Activated CD4-positive, alpha-beta T cell treated with anti-CD3 and anti-CD28 coated beads, Interleukin-2, amount 10 ng/mL, durations not matched to agents 7 days and 5 days (primary cell): ENCODE results near the gene ZBTB22. TPM values are rescaled to one million over a fixed set of nuclear protein-coding genes. Genes with fewer than 3 reads are reported as not detected.
A peak's percentile ranks its signal among the peaks of the same experiment; 100 is the strongest.
"Not testable (repeated sequence)": the region's sequence is repeated elsewhere in the genome, so short reads cannot be mapped to it uniquely, and the experiment has no call there.

Source experiments
- CTCF ChIA-PET: fragments of 350-600 bp; sonication (Branson Sonifier 250); formaldehyde crosslinking; loops from one replicate; lab custom pipeline; 2021; ENCODE audit warnings: antibody characterized with exemption; lab: Charles Lee
- POLR2A ChIA-PET: fragments of 350-600 bp; sonication (Branson Sonifier 250); formaldehyde crosslinking; loops from one replicate; lab custom pipeline; 2021; ENCODE audit warnings: antibody characterized with exemption; lab: Charles Lee
- DNase-seq: peaks from one replicate; pipeline ENCODE4 v3.0.0-alpha.2; 2020
- H3K27ac Mint-ChIP-seq: one replicate; pipeline ENCODE4 v1.8.0; 2021; ENCODE audit warnings: mild to moderate bottlenecking, moderate library complexity, mixed read lengths
- H3K27me3 Mint-ChIP-seq: one replicate; pipeline ENCODE4 v1.8.0; 2021; ENCODE audit warnings: mixed read lengths
- H3K36me3 Mint-ChIP-seq: one replicate; pipeline ENCODE4 v1.8.0; 2021; ENCODE audit warnings: low read depth, mixed read lengths
- H3K4me1 Mint-ChIP-seq: one replicate; pipeline ENCODE4 v1.8.0; 2021; ENCODE audit warnings: mixed read lengths
- H3K4me3 Mint-ChIP-seq: one replicate; pipeline ENCODE4 v1.8.0; 2021; ENCODE audit warnings: mild to moderate bottlenecking, moderate library complexity, mixed read lengths
- H3K9me3 Mint-ChIP-seq: one replicate; pipeline ENCODE4 v1.8.0; 2021; ENCODE audit warnings: mixed read lengths
- total RNA-seq, 2 experiments: library from RNA; stranded (reverse); gene quantifications; one replicate each; pipeline ENCODE4 v1.2.3, GENCODE V29; 2021

The ZBTB22 gene
- total RNA-seq, 2 experiments from 2014 or later: 15.8 to 16.9 TPM

DNA sequence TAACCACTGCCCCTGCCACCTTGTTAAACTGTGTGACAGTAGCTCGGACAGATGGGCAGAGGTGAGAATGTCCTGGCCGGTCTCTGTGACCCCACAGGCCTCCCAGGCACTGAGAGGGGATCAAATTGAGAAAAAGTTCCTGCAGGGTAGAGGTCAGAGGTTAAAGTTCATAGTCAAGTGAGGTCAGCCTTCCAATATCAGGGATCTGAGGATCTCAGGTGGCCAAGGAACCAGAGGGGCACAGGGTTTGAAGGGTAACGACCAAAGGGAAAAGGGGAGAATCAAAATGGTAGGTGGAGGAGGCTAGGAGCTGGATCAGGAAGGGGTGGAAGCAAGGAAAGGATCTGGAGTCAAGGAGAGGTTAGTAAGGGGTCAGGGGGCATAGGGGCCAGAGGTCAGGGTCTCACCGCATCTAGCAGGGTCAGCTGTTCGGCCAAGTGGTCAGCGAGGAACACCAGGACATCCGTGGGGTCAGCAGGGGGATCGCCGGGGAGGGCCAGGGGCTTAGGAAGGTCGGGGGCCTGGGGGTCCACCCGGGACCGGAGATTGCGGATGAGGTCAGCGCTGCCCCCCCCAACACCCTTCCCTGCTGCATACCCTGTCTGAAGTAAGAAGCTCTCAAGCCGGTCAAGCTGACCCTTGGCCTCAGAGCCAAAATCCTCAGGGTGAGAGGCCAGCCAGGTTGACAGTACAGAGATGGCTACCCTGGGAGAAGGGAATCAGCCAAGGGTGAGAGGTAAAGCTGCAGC, 21.7 kb downstream of the ZBTB22 start:
- peak; percentile 4 for DNase-seq
- Mint-ChIP-seq H3K27ac (peak overlapping the region; percentile 28), H3K4me1 (peaks cover 35% of the 10 kb centered on the region), H3K27me3 (no peaks in the 10 kb centered on the region), H3K4me3 (peak overlapping the region; percentile 25), H3K36me3 (peaks cover 43% of the 10 kb centered on the region), H3K9me3 (no peaks in the 10 kb centered on the region)
- ChIA-PET CTCF (interaction anchor here (1.0 to 2.1 kb wide), 3 partner anchors 11 to 47 kb away, joined by 3 to 11 read pairs (median 4); partner anchors contain the start of gene B3GALT4), POLR2A (interaction anchor here (0.6 kb wide), 1 partner anchor 14 kb away, joined by 3 read pairs; no protein-coding TSS in a partner anchor)

DNA sequence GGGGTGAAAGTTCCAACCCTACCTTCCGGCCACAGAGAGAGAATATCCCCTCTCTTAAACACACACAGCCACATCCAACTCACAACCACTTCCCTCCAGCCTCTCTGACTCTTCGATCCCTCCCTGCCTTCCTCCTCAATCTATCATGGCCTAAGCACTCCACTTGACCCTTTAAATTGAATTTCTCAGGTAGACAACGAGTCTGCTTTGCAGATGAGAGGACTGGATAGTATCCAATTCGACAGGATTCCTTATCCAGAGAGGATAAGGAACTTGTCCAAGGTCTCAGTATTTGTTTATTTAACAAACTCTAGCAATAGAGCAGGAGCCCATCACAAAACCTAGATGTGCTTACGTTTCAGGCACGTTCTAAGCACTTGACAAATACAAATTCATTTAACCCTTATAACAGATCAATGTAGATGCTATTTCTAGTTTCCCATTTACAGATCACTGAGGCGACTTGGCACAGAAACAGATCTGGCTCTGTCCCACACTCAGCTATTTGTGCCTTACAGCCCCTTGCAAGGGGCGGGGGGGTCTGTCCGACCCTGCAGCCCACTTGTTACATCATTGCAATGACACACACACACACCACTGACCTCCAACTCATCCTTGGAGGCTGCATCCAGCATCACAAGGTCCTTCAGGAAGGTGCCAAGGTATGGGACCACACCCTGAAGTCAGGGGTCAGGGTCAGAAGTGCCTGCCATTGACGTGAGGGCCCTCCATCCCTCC, 23.3 kb downstream of the ZBTB22 start:
- POLR2A ChIA-PET: no interaction called here

GRCh38 chr6:33292996-33293682, 24.4 kb downstream of the ZBTB22 start:
- H3K27me3 Mint-ChIP-seq: no peaks in the 10 kb centered on the region
- H3K27ac Mint-ChIP-seq: no peak overlapping the region
- CTCF ChIA-PET: interaction anchor here (1.4 to 1.5 kb wide), 2 partner anchors 16 to 27 kb away, joined by 5 read pairs; partner anchors contain the start of gene B3GALT4

More for the DNA sequence above, 23.3 kb downstream of the ZBTB22 start:
- Mint-ChIP-seq H3K27ac (no peak overlapping the region), H3K9me3 (no peaks in the 10 kb centered on the region), H3K4me3 (no peak overlapping the region), H3K27me3 (no peaks in the 10 kb centered on the region), H3K4me1 (peaks cover 36% of the 10 kb centered on the region), H3K36me3 (peaks cover 31% of the 10 kb centered on the region)
- DNase-seq: no peak
- CTCF ChIA-PET: no interaction called here

DNA sequence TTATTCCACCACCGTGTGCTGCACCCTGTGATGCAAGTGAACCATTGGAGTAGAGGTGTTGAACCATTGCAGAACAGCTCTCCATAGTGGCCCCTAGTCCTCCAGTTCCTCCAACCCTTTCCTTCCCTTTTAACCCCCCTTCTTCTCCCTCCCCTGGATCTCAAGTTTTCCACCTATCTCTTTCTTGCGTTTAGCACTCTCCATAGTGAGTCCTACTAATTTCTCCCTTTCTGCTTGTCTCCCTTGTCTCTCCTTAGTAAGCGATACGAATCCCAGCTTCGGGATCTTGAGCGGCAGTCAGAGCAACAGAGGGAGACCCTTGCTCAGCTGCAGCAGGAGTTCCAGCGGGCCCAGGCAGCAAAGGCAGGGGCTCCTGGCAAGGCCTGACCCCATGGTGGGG, 27.1 kb downstream of the ZBTB22 start:
- CTCF ChIA-PET: interaction anchor here (1.0 to 2.2 kb wide), 3 partner anchors 9 to 54 kb away, joined by 3 to 12 read pairs (median 7); partner anchors contain the start of genes B3GALT4 and RGL2
- no peak for DNase-seq
- H3K4me3 Mint-ChIP-seq: peak overlapping the region; percentile 96
- peak overlapping the region; percentile 82 for H3K27ac Mint-ChIP-seq
- POLR2A ChIA-PET: no interaction called here
- H3K36me3 Mint-ChIP-seq: peaks cover 38% of the 10 kb centered on the region
- no peaks in the 10 kb centered on the region for H3K9me3 Mint-ChIP-seq
- peaks cover 43% of the 10 kb centered on the region for H3K4me1 Mint-ChIP-seq
- no peaks in the 10 kb centered on the region for H3K27me3 Mint-ChIP-seq

More at GRCh38 chr6:33292996-33293682, 24.4 kb downstream of the ZBTB22 start:
- H3K4me3 Mint-ChIP-seq: no peak overlapping the region
- peaks cover 42% of the 10 kb centered on the region for H3K4me1 Mint-ChIP-seq
- POLR2A ChIA-PET: no interaction called here
- H3K36me3 Mint-ChIP-seq: peaks cover 32% of the 10 kb centered on the region
- H3K9me3 Mint-ChIP-seq: no peaks in the 10 kb centered on the region
- no peak for DNase-seq

DNA sequence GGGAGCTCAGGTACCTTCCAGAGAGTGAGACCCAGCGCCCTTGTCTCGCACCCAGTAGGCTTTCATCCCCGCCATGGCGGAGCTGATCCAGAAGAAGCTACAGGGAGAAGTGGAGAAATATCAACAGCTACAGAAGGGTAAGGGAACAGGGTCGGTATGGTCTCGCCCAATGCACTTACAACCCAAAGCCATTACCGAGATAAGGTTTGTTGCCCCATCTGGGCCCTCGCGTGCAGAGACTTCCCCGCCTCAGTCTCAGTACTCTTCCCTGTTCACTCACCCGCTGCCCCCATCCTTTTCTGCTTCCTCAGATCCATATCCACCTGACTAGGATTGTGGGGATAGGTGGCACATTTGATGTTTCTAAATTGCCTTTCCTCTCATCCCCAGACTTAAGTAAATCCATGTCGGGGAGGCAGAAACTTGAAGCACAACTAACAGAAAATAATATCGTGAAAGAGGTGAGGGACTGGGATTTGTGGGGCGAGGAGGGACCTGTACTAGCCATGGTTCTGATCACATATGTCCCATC, 27.7 kb downstream of the ZBTB22 start:
- Mint-ChIP-seq H3K36me3 (peaks cover 39% of the 10 kb centered on the region), H3K9me3 (no peaks in the 10 kb centered on the region), H3K4me3 (peak overlapping the region; percentile 96), H3K27ac (peak overlapping the region; percentile 82), H3K4me1 (peaks cover 43% of the 10 kb centered on the region), H3K27me3 (no peaks in the 10 kb centered on the region)
- ChIA-PET POLR2A (interaction anchor here (2.3 kb wide), 1 partner anchor 13 kb away, joined by 11 read pairs; the partner anchor contains the start of gene B3GALT4), CTCF (interaction anchor here (0.7 to 2.7 kb wide), 8 partner anchors 9 to 41 kb away, joined by 3 to 19 read pairs (median 10); partner anchors contain the start of genes B3GALT4, RGL2, RPS18 and VPS52)
- DNase-seq: no peak

- DNase-seq: peak; percentile 90
- H3K36me3 Mint-ChIP-seq: peaks cover 40% of the 10 kb centered on the region
- H3K4me3 Mint-ChIP-seq: peak within 1 kb of the TSS; percentile 96
- CTCF ChIA-PET: interaction anchor here (0.7 to 2.7 kb wide), 11 partner anchors 8 to 451 kb away, joined by 3 to 19 read pairs (median 5); partner anchors contain the start of genes B3GALT4, RGL2, RING1 and RPS18
- no peaks in the 10 kb centered on the region for H3K9me3 Mint-ChIP-seq
- peak within 1 kb of the TSS; percentile 82 for H3K27ac Mint-ChIP-seq
- POLR2A ChIA-PET: interaction anchor here (0.7 to 2.3 kb wide), 3 partner anchors 12 to 409 kb away, joined by 3 to 11 read pairs (median 3); partner anchors contain the start of gene B3GALT4
- no peaks in the 10 kb centered on the region for H3K27me3 Mint-ChIP-seq
- peaks cover 44% of the 10 kb centered on the region for H3K4me1 Mint-ChIP-seq
These were observed 28.4 kb downstream of the ZBTB22 start, which contains the start of the genes PFDN6 and WDR46 for GRCh38 chr6:33288921-33289783. PFDN6 (plus strand) TSS chr6:33289601; CDS start chr6:33289857, 256 bp downstream. WDR46 (minus strand) TSS chr6:33289239; CDS start chr6:33289170, 69 bp downstream.

DNA sequence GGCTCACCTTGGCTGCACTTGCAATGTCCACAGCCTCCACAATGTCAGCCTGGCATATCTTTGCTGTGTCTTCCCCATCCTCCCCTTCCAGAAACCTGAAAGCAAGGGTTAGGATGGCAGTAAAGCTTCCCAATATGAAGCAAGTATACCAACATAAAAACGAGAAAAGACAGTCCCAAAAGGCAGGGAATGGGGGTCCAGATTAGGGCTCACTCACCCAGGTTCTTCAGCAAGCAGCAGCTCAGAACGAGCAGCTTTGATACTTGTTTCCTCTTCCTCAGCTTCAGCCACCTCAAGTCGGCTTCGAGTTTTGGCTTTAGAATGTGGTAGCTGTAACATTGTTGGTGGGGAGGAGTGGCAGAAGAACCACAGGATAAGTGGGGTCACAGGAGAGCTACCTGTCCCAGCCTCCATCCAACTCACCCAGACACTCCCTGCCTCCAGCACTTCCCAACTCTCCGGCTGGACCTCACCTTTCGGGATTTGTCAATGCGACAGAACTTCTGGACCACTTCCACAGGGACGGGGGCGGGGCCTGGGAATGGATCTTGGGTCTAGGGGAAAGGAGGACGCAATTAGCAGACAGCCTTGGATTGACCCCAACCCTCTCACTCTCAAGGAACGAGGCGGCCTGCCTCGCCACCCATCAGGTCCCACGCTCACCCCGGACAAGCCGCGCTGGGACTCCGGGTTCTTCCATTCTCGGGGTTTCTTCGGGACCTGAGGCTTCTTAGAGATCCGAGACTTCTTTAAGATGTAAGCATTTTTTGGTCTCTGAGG, 29.2 kb downstream of the ZBTB22 start:
- no peaks in the 10 kb centered on the region for H3K9me3 Mint-ChIP-seq
- peak overlapping the region; percentile 96 for H3K4me3 Mint-ChIP-seq
- POLR2A ChIA-PET: interaction anchor here (0.7 to 2.3 kb wide), 3 partner anchors 11 to 408 kb away, joined by 3 to 11 read pairs (median 3); partner anchors contain the start of gene B3GALT4
- DNase-seq: no peak
- peaks cover 44% of the 10 kb centered on the region for H3K4me1 Mint-ChIP-seq
- peaks cover 37% of the 10 kb centered on the region for H3K36me3 Mint-ChIP-seq
- H3K27ac Mint-ChIP-seq: peak overlapping the region; percentile 82
- CTCF ChIA-PET: interaction anchor here (0.7 to 2.7 kb wide), 9 partner anchors 7 to 450 kb away, joined by 3 to 19 read pairs (median 5); partner anchors contain the start of genes B3GALT4, RGL2, RING1 and RPS18
- no peaks in the 10 kb centered on the region for H3K27me3 Mint-ChIP-seq

- Mint-ChIP-seq H3K4me1 (peaks cover 44% of the 10 kb centered on the region), H3K36me3 (peaks cover 36% of the 10 kb centered on the region), H3K27ac (no peak overlapping the region), H3K4me3 (peak overlapping the region; percentile 96), H3K9me3 (no peaks in the 10 kb centered on the region), H3K27me3 (no peaks in the 10 kb centered on the region)
- ChIA-PET CTCF (interaction anchor here (0.6 to 2.7 kb wide), 4 partner anchors 9 to 134 kb away, joined by 3 to 19 read pairs (median 9); partner anchors contain the start of genes B3GALT4, RPS18 and VPS52), POLR2A (interaction anchor here (0.7 kb wide), 1 partner anchor 195 kb away, joined by 3 read pairs; no protein-coding TSS in a partner anchor)
- no peak for DNase-seq
These were observed 30.3 kb downstream of the ZBTB22 start for GRCh38 chr6:33286946-33287914.

GRCh38 chr6:33285214-33285613, 32.3 kb downstream of the ZBTB22 start:
- H3K4me3 Mint-ChIP-seq, H3K27me3 Mint-ChIP-seq, DNase-seq, H3K9me3 Mint-ChIP-seq, CTCF ChIA-PET, H3K27ac Mint-ChIP-seq, POLR2A ChIA-PET: not testable (repeated sequence)
- H3K36me3 Mint-ChIP-seq: peaks cover 36% of the 10 kb centered on the region
- H3K4me1 Mint-ChIP-seq: peaks cover 38% of the 10 kb centered on the region
